ENCODE measurements around the gene ADPRH. TPM values are rescaled to one million over a fixed set of nuclear protein-coding genes. Genes with fewer than 3 reads are reported as not detected.

The ADPRH gene
- total RNA-seq, 1 experiment from 2014 or later, result 1.4 TPM

DNA sequence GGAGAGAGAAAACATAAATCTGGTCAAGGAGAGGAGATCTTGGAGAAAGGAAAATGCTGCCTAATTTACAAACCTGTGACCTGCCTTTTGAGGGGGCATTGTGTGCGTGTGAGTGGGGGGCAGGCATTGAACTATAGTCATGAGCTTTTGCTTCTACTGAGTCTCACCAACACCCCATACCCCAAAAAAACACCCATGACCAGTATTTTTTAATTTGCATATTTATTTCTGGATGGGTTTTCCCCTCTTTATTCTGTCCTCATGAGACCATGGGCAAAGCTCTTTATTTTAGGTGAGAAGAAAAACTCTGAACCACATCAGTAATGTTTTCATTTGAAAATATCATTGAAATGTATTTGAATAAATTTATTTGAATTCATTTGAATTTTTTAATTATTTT lies 40.5 kb upstream of the ADPRH start:
- Histone ChIP-seq H2AFZ (no peak overlapping the region), H3K4me3 (no peak overlapping the region), H3K9me3 (ENCODE audit: insufficient read depth, low read depth) (no peaks in the 10 kb centered on the region), H3F3A (ENCODE audit: insufficient read depth, low read depth) (no peaks in the 10 kb centered on the region), H3K27ac (no peak overlapping the region), H3K27me3 (ENCODE audit: insufficient read depth, low read depth) (no peaks in the 10 kb centered on the region), H3K36me3 (ENCODE audit: low read depth) (no peaks in the 10 kb centered on the region), H3K4me1 (replicated peaks; ENCODE audit: insufficient read depth) (no peaks in the 10 kb centered on the region), H3K79me2 (ENCODE audit: low read depth) (no peaks in the 10 kb centered on the region), H3K4me2 (no peak overlapping the region), H3K9me2 (ENCODE audit: insufficient read depth) (no peaks in the 10 kb centered on the region), H4K20me1 (ENCODE audit: insufficient read depth) (no peaks in the 10 kb centered on the region)
- no peak for DNase-seq
- ChIA-PET CTCF (no interaction called here), POLR2A (ENCODE audit: unreplicated experiment) (no interaction called here)
- TF ChIP-seq EZH2 (IDR thresholded peaks at IDR 0.05; ENCODE audit: low read depth), result no peak
- TF ChIP-seq CTCF (conservative IDR thresholded peaks at IDR 0.05), result no peak
- intact Hi-C loops (cut with micrococcal nuclease; ENCODE audit: unreplicated experiment), result no loop called here
- BruUV-seq (replicated peaks), result no TSS peak

- H3K36me3 ChIP-seq (ENCODE audit: low read depth), result no peaks in the 10 kb centered on the region
- no peak overlapping the region for H3K4me3 ChIP-seq
- H4K20me1 ChIP-seq (ENCODE audit: insufficient read depth), result no peaks in the 10 kb centered on the region
- no peak overlapping the region for H2AFZ ChIP-seq
- no peaks in the 10 kb centered on the region for H3F3A ChIP-seq (ENCODE audit: insufficient read depth, low read depth)
- H3K4me2 ChIP-seq, result no peak overlapping the region
- no peaks in the 10 kb centered on the region for H3K79me2 ChIP-seq (ENCODE audit: low read depth)
- intact Hi-C loops (cut with micrococcal nuclease; ENCODE audit: unreplicated experiment), result no loop called here
- POLR2A ChIA-PET (ENCODE audit: unreplicated experiment), result no interaction called here
- CTCF ChIA-PET, result no interaction called here
- BruUV-seq (replicated peaks), result no TSS peak
- H3K4me1 ChIP-seq (replicated peaks; ENCODE audit: insufficient read depth), result no peaks in the 10 kb centered on the region
- DNase-seq, result no peak
- TF ChIP-seq CTCF (conservative IDR thresholded peaks at IDR 0.05) (no peak), EZH2 (IDR thresholded peaks at IDR 0.05; ENCODE audit: low read depth) (no peak)
- no peaks in the 10 kb centered on the region for H3K27me3 ChIP-seq (ENCODE audit: insufficient read depth, low read depth)
- H3K9me3 ChIP-seq (ENCODE audit: insufficient read depth, low read depth), result no peaks in the 10 kb centered on the region
- H3K9me2 ChIP-seq (ENCODE audit: insufficient read depth), result no peaks in the 10 kb centered on the region
- no peak overlapping the region for H3K27ac ChIP-seq
These were observed 37.7 kb upstream of the ADPRH start for GRCh38 chr3:119541547-119541946.

DNA sequence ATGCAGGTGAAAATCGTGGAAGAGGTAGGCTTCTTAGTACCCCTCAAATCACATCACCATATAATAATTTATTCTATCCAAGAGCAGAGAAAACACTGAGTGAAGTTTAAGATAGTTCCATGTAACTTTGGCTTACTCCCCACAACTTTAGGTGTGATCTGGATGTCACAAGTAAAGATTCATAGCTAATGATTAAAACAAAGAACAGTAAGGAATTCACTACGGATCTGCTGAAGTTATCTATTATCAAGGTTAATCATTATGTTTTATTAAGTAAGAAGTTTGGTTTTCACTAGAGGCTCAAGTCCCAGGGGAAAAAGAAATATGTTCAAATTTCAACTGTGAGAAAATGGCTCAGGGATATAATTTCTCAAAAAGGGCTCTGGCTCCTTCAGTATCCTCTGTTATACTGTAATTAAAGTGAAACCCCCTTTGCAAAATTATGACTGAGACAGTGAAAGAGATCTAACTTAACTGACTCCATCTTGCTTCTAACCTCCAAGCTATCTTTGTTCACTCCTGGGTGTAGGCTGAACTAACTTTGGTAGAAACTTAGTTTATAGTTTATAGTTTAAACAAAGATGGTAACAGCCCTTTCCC lies 37.0 kb upstream of the ADPRH start:
- Histone ChIP-seq H4K20me1 (ENCODE audit: insufficient read depth) (no peaks in the 10 kb centered on the region), H3K4me3 (no peak overlapping the region), H3K9me2 (ENCODE audit: insufficient read depth) (no peaks in the 10 kb centered on the region), H3K36me3 (ENCODE audit: low read depth) (no peaks in the 10 kb centered on the region), H3K27me3 (ENCODE audit: insufficient read depth, low read depth) (no peaks in the 10 kb centered on the region), H3K4me1 (replicated peaks; ENCODE audit: insufficient read depth) (no peaks in the 10 kb centered on the region), H3K27ac (no peak overlapping the region), H3F3A (ENCODE audit: insufficient read depth, low read depth) (no peaks in the 10 kb centered on the region), H3K9me3 (ENCODE audit: insufficient read depth, low read depth) (no peaks in the 10 kb centered on the region), H2AFZ (no peak overlapping the region), H3K4me2 (no peak overlapping the region), H3K79me2 (ENCODE audit: low read depth) (no peaks in the 10 kb centered on the region)
- TF ChIP-seq EZH2 (IDR thresholded peaks at IDR 0.05; ENCODE audit: low read depth) (no peak), CTCF (conservative IDR thresholded peaks at IDR 0.05) (no peak)
- POLR2A ChIA-PET (ENCODE audit: unreplicated experiment), result no interaction called here
- no TSS peak for BruUV-seq (replicated peaks)
- CTCF ChIA-PET, result no interaction called here
- intact Hi-C loops (cut with micrococcal nuclease; ENCODE audit: unreplicated experiment), result no loop called here
- no peak for DNase-seq
